Posterior cingulate gyrus (tissue), 11 donors: ENCODE results near the gene ERC1.

Source experiments
- DNase-seq, 10 donors: peaks; one replicate each; pipeline versions ENCODE4 v3.0.0 to v3.0.0-alpha.2; 2020 to 2021; ENCODE audit warnings: mixed read lengths in 3 of 10
- intact Hi-C: fragments of 100-400 bp; cut with DNase I; formaldehyde crosslinking; loops from one replicate; pipeline ENCODE4 v1.15.1; 2023

Gene ERC1

GRCh38 chr12:1456885-1457284, 465.9 kb downstream of the ERC1 start:
- no peak for DNase-seq
- intact Hi-C loops: no loop called here

- intact Hi-C loops: no loop called here
- no peak for DNase-seq
Observed at GRCh38 chr12:1457901-1458300, 466.9 kb downstream of the ERC1 start.

GRCh38 chr12:1459339-1459738, 468.3 kb downstream of the ERC1 start:
- intact Hi-C loops: no loop called here
- DNase-seq: no peak

- intact Hi-C loops: no loop called here
- no peak for DNase-seq
Observed at GRCh38 chr12:1463073-1463905, 472.3 kb downstream of the ERC1 start.

- intact Hi-C loops: no loop called here
- DNase-seq: no peak
Observed at GRCh38 chr12:1464925-1465324, 473.9 kb downstream of the ERC1 start.

GRCh38 chr12:1465990-1466389, 475.0 kb downstream of the ERC1 start:
- intact Hi-C loops: no loop called here

GRCh38 chr12:1466481-1467154, 475.6 kb downstream of the ERC1 start:
- intact Hi-C loops: no loop called here
- no peak for DNase-seq

More at GRCh38 chr12:1465990-1466389, 475.0 kb downstream of the ERC1 start:
- no peak for DNase-seq

GRCh38 chr12:1467710-1468109, 476.7 kb downstream of the ERC1 start:
- intact Hi-C loops: no loop called here
- no peak for DNase-seq

GRCh38 chr12:1469070-1469469, 478.0 kb downstream of the ERC1 start:
- DNase-seq: no peak
- intact Hi-C loops: no loop called here

- no peak for DNase-seq
Observed at GRCh38 chr12:1470051-1470450, 479.0 kb downstream of the ERC1 start.

GRCh38 chr12:1471224-1471623, 480.2 kb downstream of the ERC1 start:
- DNase-seq: no peak
- intact Hi-C loops: no loop called here

More at GRCh38 chr12:1470051-1470450, 479.0 kb downstream of the ERC1 start:
- intact Hi-C loops: no loop called here

- no peak for DNase-seq
- intact Hi-C loops: no loop called here
Observed at GRCh38 chr12:1473418-1473817, 482.4 kb downstream of the ERC1 start.

- no peak for DNase-seq
- intact Hi-C loops: no loop called here
Observed at GRCh38 chr12:1474041-1474573, 483.1 kb downstream of the ERC1 start.

- intact Hi-C loops: no loop called here
- DNase-seq: no peak
Observed at GRCh38 chr12:1474574-1475153, 483.6 kb downstream of the ERC1 start.

- intact Hi-C loops: no loop called here
- peak in 1 of 10 donors; percentile 75 for DNase-seq
Observed at GRCh38 chr12:1479645-1480044, 488.6 kb downstream of the ERC1 start.

- DNase-seq: no peak
- intact Hi-C loops: no loop called here
Observed at GRCh38 chr12:1481326-1481725, 490.3 kb downstream of the ERC1 start.

- no peak for DNase-seq
- intact Hi-C loops: no loop called here
Observed at GRCh38 chr12:1481906-1482305, 490.9 kb downstream of the ERC1 start.

- intact Hi-C loops: no loop called here
- no peak for DNase-seq
Observed at GRCh38 chr12:1488908-1489381, 497.9 kb downstream of the ERC1 start.

- intact Hi-C loops: no loop called here
- no peak for DNase-seq
Observed at GRCh38 chr12:1491983-1492697, 501.1 kb downstream of the ERC1 start.

GRCh38 chr12:1493781-1494565, 502.9 kb downstream of the ERC1 start:
- intact Hi-C loops: no loop called here
- DNase-seq: no peak
